ENCODE results near the gene ZNF710.

DNA sequence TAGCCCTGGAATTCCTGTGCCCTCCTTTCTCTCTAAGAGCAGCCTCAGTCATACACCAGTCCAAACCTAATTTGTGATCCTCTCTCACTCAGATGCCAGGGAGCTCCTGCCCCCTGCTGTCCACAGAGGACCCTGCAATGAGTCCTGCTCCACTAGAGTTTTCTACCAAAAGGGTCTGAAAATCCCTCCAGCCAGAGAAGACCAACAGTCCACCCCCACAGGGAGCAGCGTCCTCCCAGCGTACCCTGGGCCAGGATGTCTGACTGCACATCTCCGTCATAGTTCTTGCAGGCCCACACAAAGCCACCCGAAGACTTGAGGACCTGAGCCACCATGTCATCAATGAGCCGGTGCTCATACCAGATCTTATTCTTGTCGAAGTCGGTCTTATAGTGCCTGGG is 85.7 kb downstream of the ZNF710 start:
- no peak for TF ChIP-seq POLR2A (IDR thresholded peaks at IDR 0.05; ENCODE audit: low read depth, low read length)
- no peak for TF ChIP-seq POLR2AphosphoS5 (IDR thresholded peaks at IDR 0.05; ENCODE audit: low read depth, low read length)
- TF ChIP-seq TAF1 (IDR thresholded peaks at IDR 0.05; ENCODE audit: low read depth, low read length) = no peak
- TF ChIP-seq POU2F2 (IDR thresholded peaks at IDR 0.05; ENCODE audit: low read depth, low read length) = no peak
